HG02588 (cell line): ENCODE measurements around the gene JAKMIP1.

Experiments used
- ATAC-seq: cut with Tn5 transposase; IDR thresholded peaks from one replicate; pipeline ENCODE4 v1.9.1; 2021; ENCODE audit warnings: mild to moderate bottlenecking, moderate library complexity; ENCODE audit not compliant: unreplicated experiment

Gene JAKMIP1

DNA sequence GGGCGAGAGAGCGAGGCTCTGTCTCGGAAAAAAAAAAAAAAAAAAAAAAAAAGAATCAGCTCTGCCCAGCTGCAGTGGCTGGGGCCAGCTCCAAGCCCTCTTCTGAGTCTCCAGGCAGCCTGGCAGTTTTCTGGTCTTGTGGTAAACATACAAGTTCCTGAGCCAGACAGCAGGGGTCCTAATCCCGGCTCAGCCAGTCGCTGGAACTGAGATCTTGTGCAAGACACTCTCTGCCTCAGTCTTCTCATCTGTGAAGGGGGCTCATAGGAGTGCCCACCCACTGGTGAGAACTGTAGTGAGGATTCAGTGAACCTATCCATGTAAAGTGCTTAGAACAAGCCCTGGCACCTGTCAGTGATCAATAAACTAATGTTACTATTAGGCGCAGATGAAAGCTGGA is 223.9 kb downstream of the JAKMIP1 start:
- ATAC-seq, result no peak
